Suprapubic skin (tissue), 3 donors: ENCODE results near the gene VSIR.

Source experiments
- POLR2AphosphoS5 ChIP-seq, 3 donors: sonication (generic); formaldehyde crosslinking; IDR thresholded peaks; one replicate each; pipeline ENCODE4 v1.6.1; 2017; ENCODE audit warnings: antibody characterized with exemption in 3 of 3
- TF ChIP-seq, protein P1 (sequence below), 2 donors: fragments of 200-600 bp in 1 of 2; fragments of 450-650 bp in 1 of 2; sonication (generic) in 1 of 2; IDR thresholded peaks; one replicate each; pipeline ENCODE4 v1.5.1; 2016 to 2019; ENCODE audit warnings: antibody characterized with exemption in 2 of 2, mild to moderate bottlenecking in 1 of 2, moderate library complexity in 1 of 2

DNA sequence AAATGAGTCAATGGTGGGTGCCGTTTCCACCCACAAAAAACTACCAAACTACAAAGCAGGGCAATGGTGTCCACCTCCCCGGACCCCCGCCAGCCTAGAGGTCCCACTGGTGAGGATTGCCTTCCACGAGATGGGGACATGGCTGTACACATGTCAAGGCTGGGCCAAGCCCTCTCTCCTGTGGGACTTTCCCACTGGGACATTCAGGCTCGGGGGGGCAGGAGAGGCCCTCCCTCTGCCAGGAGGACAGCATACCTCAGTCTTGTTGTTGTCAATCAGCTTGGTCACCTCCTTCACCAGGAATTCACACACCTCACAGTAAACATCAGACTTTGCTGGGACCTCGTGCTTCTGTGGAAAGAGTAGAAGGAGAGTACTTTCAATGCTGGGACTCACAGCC lies 46.7 kb upstream of the VSIR start:
- TF ChIP-seq, protein P1, sequence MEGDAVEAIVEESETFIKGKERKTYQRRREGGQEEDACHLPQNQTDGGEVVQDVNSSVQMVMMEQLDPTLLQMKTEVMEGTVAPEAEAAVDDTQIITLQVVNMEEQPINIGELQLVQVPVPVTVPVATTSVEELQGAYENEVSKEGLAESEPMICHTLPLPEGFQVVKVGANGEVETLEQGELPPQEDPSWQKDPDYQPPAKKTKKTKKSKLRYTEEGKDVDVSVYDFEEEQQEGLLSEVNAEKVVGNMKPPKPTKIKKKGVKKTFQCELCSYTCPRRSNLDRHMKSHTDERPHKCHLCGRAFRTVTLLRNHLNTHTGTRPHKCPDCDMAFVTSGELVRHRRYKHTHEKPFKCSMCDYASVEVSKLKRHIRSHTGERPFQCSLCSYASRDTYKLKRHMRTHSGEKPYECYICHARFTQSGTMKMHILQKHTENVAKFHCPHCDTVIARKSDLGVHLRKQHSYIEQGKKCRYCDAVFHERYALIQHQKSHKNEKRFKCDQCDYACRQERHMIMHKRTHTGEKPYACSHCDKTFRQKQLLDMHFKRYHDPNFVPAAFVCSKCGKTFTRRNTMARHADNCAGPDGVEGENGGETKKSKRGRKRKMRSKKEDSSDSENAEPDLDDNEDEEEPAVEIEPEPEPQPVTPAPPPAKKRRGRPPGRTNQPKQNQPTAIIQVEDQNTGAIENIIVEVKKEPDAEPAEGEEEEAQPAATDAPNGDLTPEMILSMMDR (IDR thresholded peaks at IDR 0.05) = no peak
- TF ChIP-seq POLR2AphosphoS5 (IDR thresholded peaks at IDR 0.05) = no peak
